Peyer's patch (tissue), 4 donors: ENCODE data around the gene ACAP2.

ENCODE experiments used
- CTCF ChIP-seq, 6 experiments: fragments of 450-650 bp in 4 of 6; fragments of 200-600 bp in 2 of 6; sonication (generic) in 1 of 6; IDR thresholded peaks; one replicate each; pipeline ENCODE4 v1.5.1; 2017 to 2019; ENCODE audit warnings: antibody characterized with exemption in 6 of 6, mild to moderate bottlenecking in 3 of 6, moderate library complexity in 1 of 6
- POLR2A ChIP-seq, 2 donors: fragments of 450-650 bp; IDR thresholded peaks; one replicate each; pipeline ENCODE4 v1.5.1; 2017; ENCODE audit warnings: antibody characterized with exemption in 2 of 2, mild to moderate bottlenecking in 2 of 2, moderate library complexity in 2 of 2

GRCh38 chr3:195227871-195228270 is 214.9 kb downstream of the ACAP2 start:
- no peak for TF ChIP-seq CTCF (IDR thresholded peaks at IDR 0.05)
- TF ChIP-seq POLR2A (IDR thresholded peaks at IDR 0.05) = no peak
